GM12878 (cell line): ENCODE results near the gene GSPT1. TPM values are rescaled to one million over a fixed set of nuclear protein-coding genes. Genes with fewer than 3 reads are reported as not detected.
A peak's percentile ranks its signal among the peaks of the same experiment; 100 is the strongest.

ENCODE experiments used
- ATAC-seq: fragments of 200-7000 bp; cut with Tn5 transposase; 3 replicates; pipeline ENCODE4 v1.9.1; 2020; ENCODE audit warnings: mild to moderate bottlenecking, moderate library complexity
- BruUV-seq: library from RNA; stranded (reverse); fragments of 400-500 nt; replicated peaks from 2 replicates; lab custom pipeline; 2021; lab: Mats Ljungman, UMichigan
- CTCF ChIA-PET: fragments of 300-600 bp; sonication (Branson Sonifier 250); formaldehyde crosslinking; extraction: SDS; loops from one replicate; lab custom pipeline; 2021; ENCODE audit warnings: inconsistent platforms; lab: Yijun Ruan, JAX
- POLR2A ChIA-PET: fragments of 350-600 bp; formaldehyde crosslinking; extraction: SDS; loops from one replicate; lab custom pipeline; 2021; ENCODE audit warnings: inconsistent platforms; lab: Charles Lee
- RAD21 ChIA-PET: fragments of 300-600 bp; sonication (Branson Sonifier 250); formaldehyde crosslinking; loops from one replicate; lab custom pipeline; 2023; ENCODE audit warnings: antibody characterized with exemption; ENCODE audit not compliant: unreplicated experiment; lab: Charles Lee
- SMC1A ChIA-PET: fragments of 300-600 bp; sonication (Branson Sonifier 250); formaldehyde crosslinking; loops from one replicate; lab custom pipeline; 2023; ENCODE audit not compliant: unreplicated experiment, uncharacterized antibody; lab: Charles Lee
- DNase-seq: peaks from one replicate; pipeline ENCODE4 v3.0.0-alpha.2; 2011; ENCODE audit warnings: low read depth, low spot score
- FAIRE-seq: peaks from 3 replicates; lab custom pipeline; 2011; peaks lifted over from hg19 to GRCh38; lab: Jason Lieb, UNC
- H2AFZ ChIP-seq: 2 replicates; pipeline ENCODE4 v1.6.0; 2011; ENCODE audit warnings: low read depth, low read length, control low read depth; ENCODE audit not compliant: control insufficient read depth
- H3K27ac ChIP-seq: 2 replicates; pipeline ENCODE4 v1.5.1; 2011; ENCODE audit warnings: control low read depth; ENCODE audit not compliant: control insufficient read depth, insufficient read depth
- H3K27me3 ChIP-seq, 2 experiments: replicated peaks in 1 of 2; 2 replicates each; pipeline versions ENCODE4 v1.6.0 to v1.6.1; 2011; ENCODE audit warnings: low read length in 1 of 2; ENCODE audit not compliant: control insufficient read depth in 2 of 2, insufficient read depth in 2 of 2
- H3K36me3 ChIP-seq, 2 experiments: 2 replicates each; pipeline ENCODE4 v1.5.1; 2011; ENCODE audit warnings: low read length in 1 of 2; ENCODE audit not compliant: control insufficient read depth in 2 of 2, insufficient read depth in 2 of 2
- H3K4me1 ChIP-seq: 2 replicates; pipeline ENCODE4 v1.6.1; 2011; ENCODE audit warnings: mild to moderate bottlenecking, low read length, moderate library complexity, mixed read lengths; ENCODE audit not compliant: control insufficient read depth, insufficient read depth
- H3K4me2 ChIP-seq: 2 replicates; pipeline ENCODE4 v1.6.0; 2011; ENCODE audit warnings: control low read depth; ENCODE audit not compliant: control insufficient read depth, insufficient read depth
- H3K4me3 ChIP-seq: fragments of 200-600 bp; sonication (generic); 2 replicates; pipeline ENCODE4 v1.5.1; 2016
- H3K79me2 ChIP-seq: 2 replicates; pipeline ENCODE4 v1.6.0; 2011; ENCODE audit warnings: low read length; ENCODE audit not compliant: control insufficient read depth, insufficient read depth
- H3K9ac ChIP-seq: 2 replicates; pipeline ENCODE4 v1.8.0; 2011; ENCODE audit warnings: low read length, control low read depth, mixed read lengths; ENCODE audit not compliant: control insufficient read depth, insufficient read depth
- H3K9me3 ChIP-seq: replicated peaks from 3 replicates; pipeline ENCODE4 v1.5.1; 2011; ENCODE audit warnings: mild to moderate bottlenecking, low read length; ENCODE audit not compliant: control insufficient read depth, insufficient read depth
- H4K20me1 ChIP-seq: 2 replicates; pipeline ENCODE4 v1.6.0; 2011; ENCODE audit not compliant: control insufficient read depth, insufficient read depth
- ELK1 ChIP-seq: IDR thresholded peaks from 2 replicates; pipeline ENCODE4 v1.6.1; 2012; ENCODE audit warnings: low read depth, low read length, improper control_type of control experiment
- MLLT1 ChIP-seq: fragments of 450-650 bp; IDR thresholded peaks from 2 replicates; pipeline ENCODE4 v1.6.1; 2016; ENCODE audit warnings: mild to moderate bottlenecking
- WGBS: methylation state at CpG from one replicate; pipeline ENCODE4 v1.1.6; 2016; ENCODE audit warnings: low lambda C conversion rate; ENCODE audit not compliant: insufficient replicate concordance, insufficient coverage; ENCODE audit errors: missing lambda C conversion rate; 5-methylcytosine and 5-hydroxymethylcytosine counted together
- in situ Hi-C: fragments of 300-500 bp; cut with MboI; formaldehyde crosslinking; loops from 9 replicates; pipeline ENCODE4 v1.14.3; 2018; ENCODE audit warnings: mixed read lengths
- intact Hi-C: fragments of 100-400 bp; cut with micrococcal nuclease; formaldehyde crosslinking; loops from one replicate; pipeline ENCODE4 v1.14.2; 2022; ENCODE audit not compliant: unreplicated experiment
- polyA plus RNA-seq, 11 experiments: library from polyadenylated mRNA; depleted of rRNA in 4 of 11; unstranded in 6 of 11; stranded (reverse) in 5 of 11; fragments of >200 nt; fragmentation: Nextera tagmentation in 4 of 11; fragmentation: Illumina TruSeq in 1 of 11; extraction: Ambion mirVana in 4 of 11; extraction: Trizol in 1 of 11; gene quantifications; 1 replicate in 1 of 11; 2 replicates in 10 of 11; pipeline versions ENCODE4 v1.2.1 to v1.2.3, GENCODE V29; 2011 to 2016; ENCODE audit warnings: inconsistent platforms in 2 of 11, missing spikeins in 2 of 11, low read depth in 1 of 11
- total RNA-seq, 4 experiments: library from RNA; depleted of rRNA in 3 of 4; stranded (reverse); fragments of >200 nt in 3 of 4; fragmentation: Illumina TruSeq in 1 of 4; extraction: Trizol in 1 of 4; gene quantifications; 2 replicates each; pipeline versions ENCODE4 v1.2.1 to v1.2.3, GENCODE V29; 2013 to 2021

GSPT1 gene
- total and polyA plus RNA-seq, 10 of the 15 experiments (the other 5 are each of a cell fraction or from before 2014, with no cell fraction given), result 46.7 to 181 (median 99.6) TPM

- Histone ChIP-seq H2AFZ (peak overlapping the region; percentile 77; the same call in 1 of the 2 replicates), H4K20me1 (no peaks in the 10 kb centered on the region), H3K4me2 (peak overlapping the region; percentile 85), H3K9me3 (no peaks in the 10 kb centered on the region), H3K4me1 (no peaks in the 10 kb centered on the region; the same call in 1 of the 2 replicates), H3K4me3 (peak overlapping the region; percentile 99), H3K9ac (peak overlapping the region; percentile 89), H3K36me3 (peaks cover 3 to 28% of the 10 kb centered on the region in 2 experiments; a peak in 3 of 4 replicates), H3K79me2 (peaks cover 80% of the 10 kb centered on the region), H3K27me3 (no peaks in the 10 kb centered on the region), H3K27ac (peak overlapping the region; percentile 66)
- intact Hi-C loops, result no loop called here
- no peak for DNase-seq
- ChIA-PET CTCF (interaction anchor here (1.0 to 1.6 kb wide), 2 partner anchors 55 to 216 kb away, joined by 4 read pairs; partner anchors contain the start of gene ZC3H7A), POLR2A (interaction anchor here (1.3 to 1.5 kb wide), 3 partner anchors 54 to 271 kb away, joined by 3 to 5 read pairs (median 3); no protein-coding TSS in a partner anchor), SMC1A (interaction anchor here (0.8 to 1.2 kb wide), 2 partner anchors 12 to 110 kb away, joined by 3 to 4 read pairs; partner anchors contain the start of gene TXNDC11), RAD21 (interaction anchor here (0.6 to 1.5 kb wide), 2 partner anchors 97 to 98 kb away, joined by 3 to 4 read pairs; no protein-coding TSS in a partner anchor)
- in situ Hi-C loops, result no loop called here
- TF ChIP-seq ELK1, result no peak
- peak; percentile 94 for TF ChIP-seq MLLT1
- FAIRE-seq, result no peak
- no peak for ATAC-seq
- 22% methylated on average over 33 of the region's 33 CpGs for WGBS
- BruUV-seq, result no TSS peak
Observed at GRCh38 chr16:11852092-11852809, 63.5 kb downstream of the GSPT1 start.
